Measurements from ENCODE around the gene POU5F1. TPM values are rescaled to one million over a fixed set of nuclear protein-coding genes. Genes with fewer than 3 reads are reported as not detected.
A peak's percentile ranks its signal among the peaks of the same experiment; 100 is the strongest.

POU5F1 gene
- total and polyA plus RNA-seq, 9 of the 15 experiments (the other 6 are each of a cell fraction or from before 2014, with no cell fraction given) = 0.06 to 2.0 (median 0.10) TPM; not detected in 6

GRCh38 chr6:31158140-31158862, 12.2 kb downstream of the POU5F1 start, which contains the start of gene TCF19 (continued):
- TF ChIP-seq ZHX1 (conservative IDR thresholded peaks at IDR 0.05; ENCODE audit: low read length) (no peak), POLR2A (conservative IDR thresholded peaks at IDR 0.05) (no peak; the same call in 1 of the 2 replicates), NFXL1 (CRISPR knock-in tag; IDR thresholded peaks at IDR 0.05) (no peak), NFRKB (IDR thresholded peaks at IDR 0.05; ENCODE audit: low read depth) (no peak), ARID3A (IDR thresholded peaks at IDR 0.05; ENCODE audit: borderline replicate concordance, low read depth, low read length) (peak; percentile 79; the same call in 1 of the 2 replicates), MTA3 (IDR thresholded peaks at IDR 0.05; ENCODE audit: borderline replicate concordance) (peak; percentile 86; the same call in 1 of the 2 replicates), LEF1 (IDR thresholded peaks at IDR 0.05) (0 out of 2 replicates have a peak, but pooled peaks have one; percentile 25), PTRF (tag; IDR thresholded peaks at IDR 0.05) (no peak), BHLHE40 (IDR thresholded peaks at IDR 0.05; ENCODE audit: low read length) (peak; percentile 91), POLR2B (IDR thresholded peaks at IDR 0.05; ENCODE audit: low read depth, partially characterized antibody) (peak; percentile 70), TRIM24 (IDR thresholded peaks at IDR 0.05) (peak in 1 of 2 experiments; percentile 19; a peak in 1 of 4 replicates), IRF1 (CRISPR knock-in tag; IDR thresholded peaks at IDR 0.05; ENCODE audit: borderline replicate concordance) (no peak), SAP30 (IDR thresholded peaks at IDR 0.05; ENCODE audit: borderline replicate concordance, insufficient read depth, low read depth, low read length, poor library complexity, severe bottlenecking) (peak; percentile 98), RUNX1 (IDR thresholded peaks at IDR 0.05; ENCODE audit: low read depth) (0 out of 2 replicates have a peak, but pooled peaks have one; percentile 49), HINFP (tag; conservative IDR thresholded peaks at IDR 0.05; ENCODE audit: low read depth) (no peak), SRF (CRISPR knock-in tag; IDR thresholded peaks at IDR 0.05) (peak in 1 of 2 experiments; percentile 71; a peak in 2 of 4 replicates)
- TF ChIP-seq, protein P1, sequence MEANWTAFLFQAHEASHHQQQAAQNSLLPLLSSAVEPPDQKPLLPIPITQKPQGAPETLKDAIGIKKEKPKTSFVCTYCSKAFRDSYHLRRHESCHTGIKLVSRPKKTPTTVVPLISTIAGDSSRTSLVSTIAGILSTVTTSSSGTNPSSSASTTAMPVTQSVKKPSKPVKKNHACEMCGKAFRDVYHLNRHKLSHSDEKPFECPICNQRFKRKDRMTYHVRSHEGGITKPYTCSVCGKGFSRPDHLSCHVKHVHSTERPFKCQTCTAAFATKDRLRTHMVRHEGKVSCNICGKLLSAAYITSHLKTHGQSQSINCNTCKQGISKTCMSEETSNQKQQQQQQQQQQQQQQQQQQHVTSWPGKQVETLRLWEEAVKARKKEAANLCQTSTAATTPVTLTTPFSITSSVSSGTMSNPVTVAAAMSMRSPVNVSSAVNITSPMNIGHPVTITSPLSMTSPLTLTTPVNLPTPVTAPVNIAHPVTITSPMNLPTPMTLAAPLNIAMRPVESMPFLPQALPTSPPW (CRISPR knock-in tag; IDR thresholded peaks at IDR 0.05) = peak; percentile 96
- TF ChIP-seq, protein P2, sequence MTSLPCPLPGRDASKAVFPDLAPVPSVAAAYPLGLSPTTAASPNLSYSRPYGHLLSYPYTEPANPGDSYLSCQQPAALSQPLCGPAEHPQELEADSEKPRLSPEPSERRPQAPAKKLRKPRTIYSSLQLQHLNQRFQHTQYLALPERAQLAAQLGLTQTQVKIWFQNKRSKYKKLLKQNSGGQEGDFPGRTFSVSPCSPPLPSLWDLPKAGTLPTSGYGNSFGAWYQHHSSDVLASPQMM (CRISPR knock-in tag; IDR thresholded peaks at IDR 0.05) = no peak
